ENCODE results near the gene INSRR. TPM values are rescaled to one million over a fixed set of nuclear protein-coding genes. Genes with fewer than 3 reads are reported as not detected.

The INSRR gene
- total and polyA plus RNA-seq, 9 of the 15 experiments (the other 6 are each of a cell fraction or from before 2014, with no cell fraction given), result 0.03 to 0.18 (median 0.06) TPM; not detected in 3

- ChIA-PET CTCF (ENCODE audit: low intra/inter-chr PET ratio) (no interaction called here), POLR2A (interaction anchor here (0.6 to 1.6 kb wide), 2 partner anchors 8 to 15 kb away, joined by 4 to 7 read pairs; no protein-coding TSS in a partner anchor)
- no peaks in the 10 kb centered on the region for H3K27me3 ChIP-seq (ENCODE audit: control insufficient read depth in 2 of 2, insufficient read depth in 2 of 2, low read length in 2 of 2)
- no peak overlapping the region for H3K27ac ChIP-seq (ENCODE audit: extremely low read depth, low read depth, low read length)
- no peak overlapping the region for H3K4me3 ChIP-seq
- H3K79me2 ChIP-seq (ENCODE audit: control insufficient read depth, insufficient read depth, low read length), result no peaks in the 10 kb centered on the region
- H3K9ac ChIP-seq (ENCODE audit: insufficient read depth in 1 of 2, low read depth in 2 of 2, low read length in 2 of 2), result no peak overlapping the region; a peak in 1 of 4 replicates
- DNase-seq (ENCODE audit: extremely low read depth in 1 of 4, low spot score in 3 of 4), result no peak
- H3K9me1 ChIP-seq (ENCODE audit: control insufficient read depth, insufficient read depth, low read length), result no peaks in the 10 kb centered on the region
- no TSS peak for BruUV-seq (replicated peaks)
- no peak for ATAC-seq
- no peak overlapping the region for H3K4me2 ChIP-seq (ENCODE audit: insufficient read depth, low read length)
- WGBS (ENCODE audit: insufficient coverage, low coverage, missing lambda C conversion rate), result 69% methylated on average over 6 of the region's 7 CpGs
- intact Hi-C loops (cut with micrococcal nuclease) (no loop called here), in situ Hi-C loops (cut with MboI) (no loop called here)
- H4K20me1 ChIP-seq (replicated peaks; ENCODE audit: control insufficient read depth, insufficient read depth, low read length), result no peaks in the 10 kb centered on the region
- no peaks in the 10 kb centered on the region for H3K9me3 ChIP-seq (replicated peaks; ENCODE audit: control insufficient read depth, insufficient read depth, low read depth, low read length)
- H3K4me1 ChIP-seq (replicated peaks in 1 of 2; ENCODE audit: control insufficient read depth in 2 of 2, insufficient read depth in 2 of 2, low read length in 2 of 2), result peaks cover 14 to 21% of the 10 kb centered on the region in 2 experiments
- FAIRE-seq, result peak; percentile 46
- no peak overlapping the region for H2AFZ ChIP-seq (ENCODE audit: low read depth, low read length)
- peaks cover 14% of the 10 kb centered on the region; the same call in 2 of the 3 replicates for H3K36me3 ChIP-seq (ENCODE audit: control insufficient read depth, insufficient read depth, low read length)
- TF ChIP-seq LARP7 (IDR thresholded peaks at IDR 0.05) (no peak), DNMT1 (IDR thresholded peaks at IDR 0.05) (no peak), ZBTB49 (CRISPR knock-in tag; IDR thresholded peaks at IDR 0.05; ENCODE audit: borderline replicate concordance) (no peak), ZBTB17 (CRISPR knock-in tag; IDR thresholded peaks at IDR 0.05) (peak; percentile 97), MLLT1 (IDR thresholded peaks at IDR 0.05) (peak in 1 of 2 experiments; percentile 90; a peak in 2 of 4 replicates), ZNF23 (CRISPR knock-in tag; IDR thresholded peaks at IDR 0.05) (peak; percentile 93), HMGN3 (IDR thresholded peaks at IDR 0.05; ENCODE audit: borderline replicate concordance, extremely low read depth, insufficient read length, low read depth, low read length) (no peak), EZH2 (IDR thresholded peaks at IDR 0.05; ENCODE audit: borderline replicate concordance, low read depth, low read length) (no peak), PCBP2 (IDR thresholded peaks at IDR 0.05; ENCODE audit: low read depth, low read length, poor library complexity, severe bottlenecking) (no peak), ZMIZ1 (IDR thresholded peaks at IDR 0.05; ENCODE audit: low read depth in 2 of 2, low read length in 2 of 2) (0 out of 4 replicates have a peak, but pooled peaks of 1 of the 2 experiments have one; percentile 43)
These were observed 52.1 kb downstream of the INSRR start for GRCh38 chr1:156806512-156807440.

Data from K562 (cell line).